Measurements from ENCODE around the gene LGALS16. TPM values are rescaled to one million over a fixed set of nuclear protein-coding genes. Genes with fewer than 3 reads are reported as not detected.

Gene LGALS16
- total RNA-seq, 120 experiments from 2014 or later, result 1.1 TPM; not detected in 119

Other genes starting within 250 kb of the LGALS16 start
- gene ZFP36, start 249.1 kb upstream of the LGALS16 start, total RNA-seq, result 100 to 1,000 TPM in 17 of 120 experiments, 10 to 100 TPM in 99, 1 to 10 TPM in 4; 7.0 to 246 (median 38.2) TPM
- gene PLEKHG2, start 243.2 kb upstream of the LGALS16 start, total RNA-seq, result 10 to 100 TPM in 50 of 120 experiments, 1 to 10 TPM in 70; 2.1 to 25.5 (median 9.2) TPM
- gene RPS16, start 220.0 kb upstream of the LGALS16 start, total RNA-seq, result 100 to 1,000 TPM; 365 to 780 (median 506) TPM
- 100 to 1,000 TPM; 107 to 178 (median 128) TPM for gene SUPT5H, start 210.3 kb upstream of the LGALS16 start, total RNA-seq
- 10 to 100 TPM; 62.0 to 99.4 (median 80.0) TPM for gene TIMM50, start 175.1 kb upstream of the LGALS16 start, total RNA-seq
- 1 to 10 TPM; 1.7 to 7.8 (median 3.7) TPM for gene DLL3, start 157.0 kb upstream of the LGALS16 start, total RNA-seq
- 1 to 10 TPM in 12 of 120 experiments, under 1 TPM in 22, not detected in 86; 0.28 to 2.7 (median 0.81) TPM for gene SELENOV, start 140.8 kb upstream of the LGALS16 start, total RNA-seq
- gene EID2B, start 123.1 kb upstream of the LGALS16 start, total RNA-seq, result 10 to 100 TPM in 94 of 120 experiments, 1 to 10 TPM in 26; 6.6 to 20.4 (median 12.6) TPM
- 10 to 100 TPM; 12.7 to 42.3 (median 28.5) TPM for gene EID2, start 115.8 kb upstream of the LGALS16 start, total RNA-seq
- 1 to 10 TPM in 1 of 120 experiments, not detected in 119; 1.0 TPM for gene LGALS13, start 53.4 kb upstream of the LGALS16 start, total RNA-seq
- not detected for gene LGALS14, start 48.6 kb downstream of the LGALS16 start, total RNA-seq
- gene CLC, start 82.1 kb downstream of the LGALS16 start, total RNA-seq, result 1 to 10 TPM in 1 of 120 experiments, under 1 TPM in 2, not detected in 117; 0.78 to 1.3 (median 0.88) TPM
- gene LEUTX, start 122.9 kb downstream of the LGALS16 start, total RNA-seq, result not detected
- gene DYRK1B, start 178.2 kb downstream of the LGALS16 start, total RNA-seq, result 10 to 100 TPM; 19.2 to 46.1 (median 32.8) TPM
- 100 to 1,000 TPM in 1 of 120 experiments, 10 to 100 TPM in 119; 43.4 to 102 (median 66.4) TPM for gene FBL, start 190.5 kb downstream of the LGALS16 start, total RNA-seq

All from dorsolateral prefrontal cortex (tissue), 118 donors.